Activated CD4-positive, alpha-beta T cell treated with anti-CD3 and anti-CD28 coated beads for 48 hours (primary cell): Measurements from ENCODE around the gene GPR63.

Experiments
- DNase-seq: peaks from one replicate; pipeline ENCODE4 v3.0.0-alpha.2; 2020

The GPR63 gene

GRCh38 chr6:96749891-96750290 is 87.4 kb downstream of the GPR63 start:
- DNase-seq = no peak
